ENCODE results near the gene RSPH3. TPM values are rescaled to one million over a fixed set of nuclear protein-coding genes. Genes with fewer than 3 reads are reported as not detected.
A peak's percentile ranks its signal among the peaks of the same experiment; 100 is the strongest.

The RSPH3 gene
- total RNA-seq, 2 experiments from 2014 or later: 4.2 TPM

GRCh38 chr6:158962371-158962770 lies 37.6 kb downstream of the RSPH3 start:
- ChIA-PET POLR2A (interaction anchor here (1.2 kb wide), 1 partner anchor 157 kb away, joined by 3 read pairs; no protein-coding TSS in a partner anchor), CTCF (interaction anchor here (0.6 to 6.5 kb wide), 6 partner anchors 9 to 173 kb away, joined by 3 to 44 read pairs (median 3); no protein-coding TSS in a partner anchor)
- Mint-ChIP-seq H3K27ac (no peak overlapping the region), H3K36me3 (ENCODE audit: low read depth) (no peaks in the 10 kb centered on the region), H3K4me1 (ENCODE audit: low read depth) (no peaks in the 10 kb centered on the region), H3K9me3 (peaks cover 4% of the 10 kb centered on the region), H3K27me3 (no peaks in the 10 kb centered on the region), H3K4me3 (no peak overlapping the region)
- intact Hi-C loops (cut with micrococcal nuclease): no loop called here
- DNase-seq (no peak), ATAC-seq (no peak)
- no peak for TF ChIP-seq CTCF (IDR thresholded peaks at IDR 0.05)

- POLR2A ChIA-PET: no interaction called here
These were observed 40.0 kb downstream of the RSPH3 start for GRCh38 chr6:158960026-158960425.

GRCh38 chr6:158959552-158959951 lies 40.5 kb downstream of the RSPH3 start:
- Mint-ChIP-seq H3K27ac (no peak overlapping the region), H3K27me3 (no peaks in the 10 kb centered on the region), H3K9me3 (no peaks in the 10 kb centered on the region), H3K36me3 (ENCODE audit: low read depth) (no peaks in the 10 kb centered on the region), H3K4me1 (ENCODE audit: low read depth) (no peaks in the 10 kb centered on the region), H3K4me3 (no peak overlapping the region)
- intact Hi-C loops (cut with micrococcal nuclease): no loop called here
- ATAC-seq (no peak), DNase-seq (no peak)
- ChIA-PET POLR2A (no interaction called here), CTCF (interaction anchor here (0.9 to 6.5 kb wide), 7 partner anchors 12 to 738 kb away, joined by 3 to 44 read pairs (median 3); no protein-coding TSS in a partner anchor)
- TF ChIP-seq CTCF (IDR thresholded peaks at IDR 0.05): no peak

More at GRCh38 chr6:158960026-158960425, 40.0 kb downstream of the RSPH3 start:
- H3K4me1 Mint-ChIP-seq (ENCODE audit: low read depth): no peaks in the 10 kb centered on the region
- CTCF ChIA-PET: interaction anchor here (1.3 to 6.5 kb wide), 3 partner anchors 12 to 175 kb away, joined by 3 to 44 read pairs (median 7); no protein-coding TSS in a partner anchor
- no peak for DNase-seq
- H3K9me3 Mint-ChIP-seq: no peaks in the 10 kb centered on the region
- no peaks in the 10 kb centered on the region for H3K27me3 Mint-ChIP-seq
- intact Hi-C loops (cut with micrococcal nuclease): no loop called here
- no peak for TF ChIP-seq CTCF (IDR thresholded peaks at IDR 0.05)
- no peak overlapping the region for H3K27ac Mint-ChIP-seq
- no peaks in the 10 kb centered on the region for H3K36me3 Mint-ChIP-seq (ENCODE audit: low read depth)
- no peak for ATAC-seq
- H3K4me3 Mint-ChIP-seq: no peak overlapping the region

GRCh38 chr6:158958504-158959386 lies 41.3 kb downstream of the RSPH3 start:
- intact Hi-C loops (cut with micrococcal nuclease): no loop called here
- Mint-ChIP-seq H3K4me3 (no peak overlapping the region), H3K4me1 (ENCODE audit: low read depth) (no peaks in the 10 kb centered on the region), H3K27me3 (no peaks in the 10 kb centered on the region), H3K27ac (no peak overlapping the region), H3K36me3 (ENCODE audit: low read depth) (no peaks in the 10 kb centered on the region), H3K9me3 (no peaks in the 10 kb centered on the region)
- peak; percentile 56 for ATAC-seq
- ChIA-PET CTCF (interaction anchor here (0.7 to 6.5 kb wide), 12 partner anchors 9 to 738 kb away, joined by 3 to 44 read pairs (median 3); no protein-coding TSS in a partner anchor), POLR2A (interaction anchor here (1.1 kb wide), 1 partner anchor 9 kb away, joined by 4 read pairs; no protein-coding TSS in a partner anchor)
- no peak for TF ChIP-seq CTCF (IDR thresholded peaks at IDR 0.05)
- peak; percentile 30 for DNase-seq

DNA sequence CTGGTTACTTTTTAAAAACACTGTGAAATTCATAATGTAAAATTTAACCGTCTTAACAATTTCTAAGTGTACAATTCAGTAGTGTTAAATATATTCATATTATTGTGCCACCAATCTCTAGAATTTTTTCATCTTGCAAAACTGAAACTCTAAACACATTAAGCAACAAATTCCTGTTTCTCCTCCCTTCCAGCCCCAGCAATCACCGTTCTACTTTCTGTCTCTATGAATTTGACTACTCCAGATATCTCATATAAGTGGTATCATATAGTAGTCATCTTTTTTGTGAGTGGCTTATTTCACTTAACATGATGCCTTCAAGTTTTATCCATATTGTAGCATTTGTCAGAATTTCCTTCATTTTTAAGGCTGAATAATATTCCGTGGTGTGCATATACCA lies 44.7 kb downstream of the RSPH3 start:
- intact Hi-C loops (cut with micrococcal nuclease): no loop called here
- Mint-ChIP-seq H3K36me3 (ENCODE audit: low read depth) (no peaks in the 10 kb centered on the region), H3K9me3 (peaks cover 3% of the 10 kb centered on the region), H3K4me3 (no peak overlapping the region), H3K4me1 (ENCODE audit: low read depth) (no peaks in the 10 kb centered on the region), H3K27ac (no peak overlapping the region), H3K27me3 (no peaks in the 10 kb centered on the region)
- CTCF ChIA-PET: interaction anchor here (1.3 to 1.5 kb wide), 2 partner anchors 76 to 180 kb away, joined by 3 to 7 read pairs; no protein-coding TSS in a partner anchor
- ATAC-seq (no peak), DNase-seq (no peak)
- no peak for TF ChIP-seq CTCF (IDR thresholded peaks at IDR 0.05)
- POLR2A ChIA-PET: no interaction called here

All from activated CD8-positive, alpha-beta T cell treated with anti-CD3 and anti-CD28 coated beads for 36 hours (primary cell).